Chondrocyte (in vitro differentiated cells): Measurements from ENCODE around the gene CYSRT1. TPM values are rescaled to one million over a fixed set of nuclear protein-coding genes. Genes with fewer than 3 reads are reported as not detected.
A peak's percentile ranks its signal among the peaks of the same experiment; 100 is the strongest.

Experiments
- DNase-seq: peaks from one replicate; pipeline ENCODE4 v3.0.0; 2021; ENCODE audit warnings: mixed read lengths, low spot score
- H3K27ac Mint-ChIP-seq: one replicate; pipeline ENCODE4 v1.8.0; 2021; ENCODE audit warnings: mild to moderate bottlenecking, moderate library complexity, mixed read lengths; ENCODE audit not compliant: unreplicated experiment
- H3K27me3 Mint-ChIP-seq: 2 replicates; pipeline ENCODE4 v1.8.0; 2021; ENCODE audit warnings: low read depth, mixed read lengths
- H3K36me3 Mint-ChIP-seq: 2 replicates; pipeline ENCODE4 v1.8.0; 2021; ENCODE audit warnings: low read depth, mixed read lengths
- H3K4me1 Mint-ChIP-seq: 2 replicates; pipeline ENCODE4 v1.8.0; 2021; ENCODE audit warnings: low read depth, mild to moderate bottlenecking, mixed read lengths
- H3K4me3 Mint-ChIP-seq: one replicate; pipeline ENCODE4 v1.8.0; 2021; ENCODE audit warnings: mild to moderate bottlenecking, moderate library complexity, mixed read lengths; ENCODE audit not compliant: unreplicated experiment
- H3K9me3 Mint-ChIP-seq: 2 replicates; pipeline ENCODE4 v1.8.0; 2021; ENCODE audit warnings: low read depth, mixed read lengths
- CTCF ChIP-seq: fragments of 200-600 bp; sonication (generic); IDR thresholded peaks from 2 replicates; pipeline ENCODE4 v1.5.0; 2021; ENCODE audit warnings: antibody characterized with exemption, mild to moderate bottlenecking, moderate library complexity
- total RNA-seq: library from RNA; stranded (reverse); gene quantifications from 3 replicates; pipeline ENCODE4 v1.2.1, GENCODE V29; 2021

The CYSRT1 gene
- total RNA-seq, 1 donor from 2014 or later, result 0.92 TPM

GRCh38 chr9:137272241-137273094, 47.5 kb downstream of the CYSRT1 start:
- H3K27ac Mint-ChIP-seq, result no peak overlapping the region
- no peak overlapping the region for H3K4me3 Mint-ChIP-seq

DNA sequence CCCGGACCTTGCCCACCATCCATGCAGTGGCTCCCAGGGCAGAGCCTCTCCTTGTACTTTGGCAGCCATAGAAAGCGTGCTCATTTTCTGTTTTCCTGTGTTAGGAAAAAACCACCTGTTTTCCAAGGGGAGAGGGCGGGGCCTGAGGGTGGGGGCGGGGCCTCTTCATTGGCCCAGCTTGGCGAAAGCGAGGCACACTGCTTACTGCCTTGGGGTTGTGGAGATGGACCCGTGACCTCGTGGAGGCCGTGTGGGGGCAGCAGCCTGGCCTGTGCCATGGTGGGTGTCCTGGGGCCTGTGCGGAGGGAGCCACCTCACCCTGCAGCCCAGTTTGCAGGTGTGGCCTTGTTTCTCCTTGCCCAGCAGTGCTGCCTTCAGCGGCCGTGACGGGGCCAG, 48.1 kb downstream of the CYSRT1 start:
- Mint-ChIP-seq H3K9me3 (no peaks in the 10 kb centered on the region), H3K4me3 (no peak overlapping the region), H3K27me3 (no peaks in the 10 kb centered on the region), H3K4me1 (peaks cover 61% of the 10 kb centered on the region), H3K27ac (no peak overlapping the region), H3K36me3 (peaks cover 14% of the 10 kb centered on the region)
- no peak for DNase-seq
- no peak for TF ChIP-seq CTCF

More at GRCh38 chr9:137272241-137273094, 47.5 kb downstream of the CYSRT1 start:
- Mint-ChIP-seq H3K4me1 (peaks cover 62% of the 10 kb centered on the region), H3K27me3 (no peaks in the 10 kb centered on the region), H3K9me3 (no peaks in the 10 kb centered on the region), H3K36me3 (peaks cover 14% of the 10 kb centered on the region)
- peak; percentile 91 for DNase-seq
- TF ChIP-seq CTCF, result no peak

- Mint-ChIP-seq H3K27me3 (no peaks in the 10 kb centered on the region), H3K36me3 (peaks cover 11% of the 10 kb centered on the region), H3K4me1 (peaks cover 54% of the 10 kb centered on the region), H3K27ac (no peak overlapping the region), H3K9me3 (no peaks in the 10 kb centered on the region), H3K4me3 (no peak overlapping the region)
- DNase-seq, result no peak
- TF ChIP-seq CTCF, result no peak
Measured at GRCh38 chr9:137273611-137274320, 48.8 kb downstream of the CYSRT1 start.

GRCh38 chr9:137275203-137275587, 50.2 kb downstream of the CYSRT1 start:
- Mint-ChIP-seq H3K9me3 (no peaks in the 10 kb centered on the region), H3K4me3 (no peak overlapping the region), H3K27ac (peak overlapping the region; percentile 27), H3K27me3 (no peaks in the 10 kb centered on the region), H3K4me1 (peaks cover 42% of the 10 kb centered on the region), H3K36me3 (peaks cover 6% of the 10 kb centered on the region)
- no peak for DNase-seq
- TF ChIP-seq CTCF, result no peak

Other genes starting within 250 kb of the CYSRT1 start
- 24.2 to 80.4 TPM (median 76.8 TPM) in 3 replicates for gene PTGDS, start 247.7 kb upstream of the CYSRT1 start, total RNA-seq
- gene LCNL1, start 242.2 kb upstream of the CYSRT1 start, total RNA-seq, result 0.15 to 5.8 TPM (median 5.2 TPM) in 3 replicates
- 34.4 to 38.7 TPM (median 36.8 TPM) in 3 replicates for gene PAXX, start 232.8 kb upstream of the CYSRT1 start, total RNA-seq
- gene CLIC3, start 228.6 kb upstream of the CYSRT1 start, total RNA-seq, result 4.9 to 5.5 TPM in 2 of 3 replicates, not detected in the other
- 55.3 to 62.4 TPM (median 59.1 TPM) in 3 replicates for gene ABCA2, start 196.9 kb upstream of the CYSRT1 start, total RNA-seq
- not detected in 3 replicates for gene FUT7, start 193.1 kb upstream of the CYSRT1 start, total RNA-seq
- gene NPDC1, start 179.0 kb upstream of the CYSRT1 start, total RNA-seq, result 88.1 to 90.8 TPM (median 88.7 TPM) in 3 replicates
- 0.15 TPM in 1 of 3 replicates, not detected in the others for gene ENTPD2, start 171.1 kb upstream of the CYSRT1 start, total RNA-seq
- 0.87 to 3.2 TPM (median 2.5 TPM) in 3 replicates for gene SAPCD2, start 154.6 kb upstream of the CYSRT1 start, total RNA-seq
- gene UAP1L1, start 147.7 kb upstream of the CYSRT1 start, total RNA-seq, result 26.1 to 44.0 TPM (median 41.7 TPM) in 3 replicates
- gene MAN1B1, start 138.2 kb upstream of the CYSRT1 start, total RNA-seq, result 105 to 117 TPM (median 106 TPM) in 3 replicates
- 54.0 to 85.0 TPM (median 82.2 TPM) in 3 replicates for gene DPP7, start 110.4 kb upstream of the CYSRT1 start, total RNA-seq
- gene GRIN1, start 86.0 kb upstream of the CYSRT1 start, total RNA-seq, result 0.07 TPM in 1 of 3 replicates, not detected in the others
- gene LRRC26, start 55.1 kb upstream of the CYSRT1 start, total RNA-seq, result not detected in 3 replicates
- not detected in 3 replicates for gene TMEM210, start 53.1 kb upstream of the CYSRT1 start, total RNA-seq
- gene ANAPC2, start 36.6 kb upstream of the CYSRT1 start, total RNA-seq, result 40.3 to 62.6 TPM (median 41.0 TPM) in 3 replicates
- gene SSNA1, start 36.5 kb upstream of the CYSRT1 start, total RNA-seq, result 54.5 to 57.8 TPM (median 55.5 TPM) in 3 replicates
- gene TPRN, start 24.4 kb upstream of the CYSRT1 start, total RNA-seq, result 19.5 to 20.0 TPM (median 19.7 TPM) in 3 replicates
- 34.9 to 36.8 TPM (median 36.7 TPM) in 3 replicates for gene TMEM203, start 19.5 kb upstream of the CYSRT1 start, total RNA-seq
- 10.8 to 17.7 TPM (median 13.2 TPM) in 3 replicates for gene NDOR1, start 19.5 kb upstream of the CYSRT1 start, total RNA-seq
- gene RNF208, start 2.9 kb upstream of the CYSRT1 start, total RNA-seq, result 3.3 to 4.4 TPM (median 3.6 TPM) in 3 replicates
- 0.22 TPM in 1 of 3 replicates, not detected in the others for gene RNF224, start 2.3 kb downstream of the CYSRT1 start, total RNA-seq
- not detected in 3 replicates for gene SLC34A3, start 5.7 kb downstream of the CYSRT1 start, total RNA-seq
- gene TUBB4B, start 16.1 kb downstream of the CYSRT1 start, total RNA-seq, result 117 to 155 TPM (median 121 TPM) in 3 replicates
- gene STPG3, start 26.1 kb downstream of the CYSRT1 start, total RNA-seq, result not detected in 3 replicates
- gene NELFB, start 30.2 kb downstream of the CYSRT1 start, total RNA-seq, result 48.0 to 55.1 TPM (median 52.4 TPM) in 3 replicates
- 0.85 to 3.5 TPM (median 3.4 TPM) in 3 replicates for gene TOR4A, start 52.6 kb downstream of the CYSRT1 start, total RNA-seq
- 0.39 to 6.9 TPM (median 6.7 TPM) in 3 replicates for gene NRARP, start 77.1 kb downstream of the CYSRT1 start, total RNA-seq
- 10.7 to 15.7 TPM (median 11.6 TPM) in 3 replicates for gene EXD3, start 198.0 kb downstream of the CYSRT1 start, total RNA-seq
- 0.97 to 2.5 TPM (median 2.0 TPM) in 3 replicates for gene NOXA1, start 198.2 kb downstream of the CYSRT1 start, total RNA-seq
- gene ENTPD8, start 216.2 kb downstream of the CYSRT1 start, total RNA-seq, result 0.10 TPM in 1 of 3 replicates, not detected in the others
- 81.5 to 86.8 TPM (median 86.1 TPM) in 3 replicates for gene NSMF, start 234.2 kb downstream of the CYSRT1 start, total RNA-seq